RPMI8226 (cell line): ENCODE measurements around the gene CTAGE9.

Experiments
- DNase-seq: peaks from one replicate; pipeline ENCODE4 v3.0.0-alpha.2; 2015

Gene CTAGE9

GRCh38 chr6:131663578-131664165, 47.1 kb downstream of the CTAGE9 start:
- no peak for DNase-seq

GRCh38 chr6:131660195-131660594, 50.6 kb downstream of the CTAGE9 start:
- DNase-seq = no peak
